GM18873 (cell line): Measurements from ENCODE around the gene POLR3GL.
A peak's percentile ranks its signal among the peaks of the same experiment; 100 is the strongest.

ENCODE experiments used
- ATAC-seq: cut with Tn5 transposase; IDR thresholded peaks from one replicate; pipeline ENCODE4 v1.9.1; 2021; ENCODE audit warnings: mild to moderate bottlenecking, moderate library complexity, moderate number of reproducible peaks; ENCODE audit not compliant: unreplicated experiment, low FRiP score

The POLR3GL gene

GRCh38 chr1:145947551-145947950 is 16.9 kb upstream of the POLR3GL start:
- no peak for ATAC-seq

GRCh38 chr1:145949219-145949618 is 15.3 kb upstream of the POLR3GL start:
- no peak for ATAC-seq

GRCh38 chr1:145951526-145951925 is 13.0 kb upstream of the POLR3GL start:
- ATAC-seq = no peak

- ATAC-seq = no peak
Observed at GRCh38 chr1:145952903-145953302, 11.6 kb upstream of the POLR3GL start.

GRCh38 chr1:145953861-145954260 is 10.6 kb upstream of the POLR3GL start:
- ATAC-seq = no peak

GRCh38 chr1:145955436-145955835 is 9.1 kb upstream of the POLR3GL start:
- ATAC-seq = no peak

- no peak for ATAC-seq
Observed at GRCh38 chr1:145956361-145956760, 8.1 kb upstream of the POLR3GL start.

- ATAC-seq = no peak
Observed at GRCh38 chr1:145956781-145957442, 7.6 kb upstream of the POLR3GL start.

GRCh38 chr1:145957443-145958319 is 6.8 kb upstream of the POLR3GL start, which contains the start of gene LIX1L:
LIX1L (minus strand) TSS chr1:145958017; CDS start chr1:145957927, 90 bp downstream.
- ATAC-seq = peak; percentile 89

- ATAC-seq = no peak
Observed at GRCh38 chr1:145958734-145959133, 5.8 kb upstream of the POLR3GL start.

GRCh38 chr1:145959333-145959732 is 5.2 kb upstream of the POLR3GL start:
- ATAC-seq = no peak

- ATAC-seq = no peak
Observed at GRCh38 chr1:145959957-145960467, 4.5 kb upstream of the POLR3GL start.

GRCh38 chr1:145960468-145961108 is 3.9 kb upstream of the POLR3GL start:
- ATAC-seq = no peak

- ATAC-seq = no peak
Observed at GRCh38 chr1:145961109-145961424, 3.4 kb upstream of the POLR3GL start.

GRCh38 chr1:145961425-145962156 is 2.9 kb upstream of the POLR3GL start:
- no peak for ATAC-seq

GRCh38 chr1:145962157-145963102 is 2.1 kb upstream of the POLR3GL start:
- ATAC-seq = no peak

GRCh38 chr1:145963265-145964019 is 1.0 kb upstream of the POLR3GL start:
- no peak for ATAC-seq

GRCh38 chr1:145965119-145965744 is 742 bp downstream of the POLR3GL start:
- ATAC-seq = no peak
